ENCODE data around the gene ABI1. TPM values are rescaled to one million over a fixed set of nuclear protein-coding genes. Genes with fewer than 3 reads are reported as not detected.

The ABI1 gene
- total and polyA plus RNA-seq, 4 donors = 25.1 to 70.2 (median 45.3) TPM

DNA sequence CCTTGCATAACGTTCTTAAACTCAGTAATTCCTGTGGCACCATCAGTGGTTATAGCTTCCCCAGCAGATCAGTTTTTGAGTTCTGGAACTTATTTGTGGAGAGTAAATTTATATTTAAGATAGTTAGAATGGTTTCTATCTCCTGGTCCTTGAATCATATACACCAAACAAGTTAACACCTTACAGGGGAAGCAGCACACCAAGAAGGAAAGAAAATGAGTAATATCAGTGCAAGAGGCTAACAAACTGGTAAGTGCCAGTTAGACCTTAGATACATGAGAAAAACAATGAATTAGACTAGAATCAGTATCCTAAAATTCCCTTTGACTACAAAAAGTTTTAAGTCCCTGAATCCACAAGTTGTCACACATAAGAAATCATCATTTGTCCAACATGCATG lies 54.2 kb downstream of the ABI1 start:
- Histone ChIP-seq H3K36me3 (ENCODE audit: control insufficient read depth in 4 of 4, insufficient read depth in 4 of 4, low read length in 4 of 4) (no peaks in the 10 kb centered on the region), H3K4me3 (no peak overlapping the region), H3K27ac (ENCODE audit: low read depth in 1 of 2, low read length in 1 of 2) (no peak overlapping the region), H3K4me1 (ENCODE audit: control insufficient read depth in 5 of 5, insufficient read depth in 5 of 5, low read length in 5 of 5) (peaks cover 0 to 15% (median 0%) of the 10 kb centered on the region in 5 donors), H3K9ac (ENCODE audit: insufficient read depth in 1 of 2, low read length in 2 of 2) (no peak overlapping the region), H3K27me3 (ENCODE audit: control insufficient read depth in 3 of 3, insufficient read depth in 3 of 3, low read length in 2 of 3) (no peaks in the 10 kb centered on the region), H3K9me3 (ENCODE audit: control insufficient read depth in 4 of 4, insufficient read depth in 3 of 4, low read length in 3 of 4) (no peaks in the 10 kb centered on the region)
- TF ChIP-seq, protein P1, sequence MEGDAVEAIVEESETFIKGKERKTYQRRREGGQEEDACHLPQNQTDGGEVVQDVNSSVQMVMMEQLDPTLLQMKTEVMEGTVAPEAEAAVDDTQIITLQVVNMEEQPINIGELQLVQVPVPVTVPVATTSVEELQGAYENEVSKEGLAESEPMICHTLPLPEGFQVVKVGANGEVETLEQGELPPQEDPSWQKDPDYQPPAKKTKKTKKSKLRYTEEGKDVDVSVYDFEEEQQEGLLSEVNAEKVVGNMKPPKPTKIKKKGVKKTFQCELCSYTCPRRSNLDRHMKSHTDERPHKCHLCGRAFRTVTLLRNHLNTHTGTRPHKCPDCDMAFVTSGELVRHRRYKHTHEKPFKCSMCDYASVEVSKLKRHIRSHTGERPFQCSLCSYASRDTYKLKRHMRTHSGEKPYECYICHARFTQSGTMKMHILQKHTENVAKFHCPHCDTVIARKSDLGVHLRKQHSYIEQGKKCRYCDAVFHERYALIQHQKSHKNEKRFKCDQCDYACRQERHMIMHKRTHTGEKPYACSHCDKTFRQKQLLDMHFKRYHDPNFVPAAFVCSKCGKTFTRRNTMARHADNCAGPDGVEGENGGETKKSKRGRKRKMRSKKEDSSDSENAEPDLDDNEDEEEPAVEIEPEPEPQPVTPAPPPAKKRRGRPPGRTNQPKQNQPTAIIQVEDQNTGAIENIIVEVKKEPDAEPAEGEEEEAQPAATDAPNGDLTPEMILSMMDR (IDR thresholded peaks at IDR 0.05; ENCODE audit: control extremely low read depth, extremely low read depth) = no peak
- no peak for DNase-seq
- WGBS, 2 donors = 71 to 72% methylated on average over 1 of the region's 1 CpG
- no peak for ATAC-seq (ENCODE audit: insufficient read depth, low FRiP score)

DNA sequence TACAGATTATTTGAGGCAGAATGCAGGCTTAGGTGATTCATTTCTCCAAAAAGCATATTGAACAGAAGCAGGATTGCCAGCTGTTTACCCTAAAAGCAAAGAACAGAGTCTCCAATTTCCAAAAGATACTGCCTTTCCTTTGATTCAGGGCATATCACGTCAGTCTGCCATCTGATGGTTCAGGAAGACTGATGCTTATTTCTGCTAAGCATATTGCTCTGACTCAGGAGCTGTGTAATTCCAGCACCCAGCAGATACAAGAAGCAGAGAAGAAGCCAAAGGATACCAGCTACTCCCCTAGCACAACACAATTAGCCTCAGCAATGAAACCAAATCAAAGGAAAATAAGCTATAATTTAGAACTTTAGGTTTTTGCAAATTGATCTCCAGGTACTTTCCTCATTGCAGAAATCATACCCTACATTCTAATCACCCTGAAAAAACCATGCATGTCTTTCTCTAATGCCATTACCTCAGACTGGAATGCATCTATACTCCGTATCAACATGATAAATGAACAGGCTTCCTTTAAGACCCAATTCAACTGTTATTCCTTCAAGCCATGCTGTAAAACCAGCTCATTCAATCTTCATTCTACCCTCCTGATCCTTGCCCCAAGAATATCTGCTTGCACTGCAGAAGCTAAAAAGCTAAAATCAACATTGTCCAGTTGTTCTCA lies 55.1 kb downstream of the ABI1 start:
- Histone ChIP-seq H3K4me1 (ENCODE audit: control insufficient read depth in 5 of 5, insufficient read depth in 5 of 5, low read length in 5 of 5) (peaks cover 0 to 15% (median 0%) of the 10 kb centered on the region in 5 donors), H3K27ac (ENCODE audit: low read depth in 1 of 2, low read length in 1 of 2) (no peak overlapping the region), H3K9ac (ENCODE audit: insufficient read depth in 1 of 2, low read length in 2 of 2) (no peak overlapping the region), H3K36me3 (ENCODE audit: control insufficient read depth in 4 of 4, insufficient read depth in 4 of 4, low read length in 4 of 4) (no peaks in the 10 kb centered on the region), H3K9me3 (ENCODE audit: control insufficient read depth in 4 of 4, insufficient read depth in 3 of 4, low read length in 3 of 4) (no peaks in the 10 kb centered on the region), H3K4me3 (no peak overlapping the region), H3K27me3 (ENCODE audit: control insufficient read depth in 3 of 3, insufficient read depth in 3 of 3, low read length in 2 of 3) (no peaks in the 10 kb centered on the region)
- 61 to 72% methylated on average over 2 of the region's 2 CpGs for WGBS, 2 donors
- ATAC-seq (ENCODE audit: insufficient read depth, low FRiP score) (no peak), DNase-seq (no peak)
- TF ChIP-seq, protein P1 (IDR thresholded peaks at IDR 0.05; ENCODE audit: control extremely low read depth, extremely low read depth) = no peak

DNA sequence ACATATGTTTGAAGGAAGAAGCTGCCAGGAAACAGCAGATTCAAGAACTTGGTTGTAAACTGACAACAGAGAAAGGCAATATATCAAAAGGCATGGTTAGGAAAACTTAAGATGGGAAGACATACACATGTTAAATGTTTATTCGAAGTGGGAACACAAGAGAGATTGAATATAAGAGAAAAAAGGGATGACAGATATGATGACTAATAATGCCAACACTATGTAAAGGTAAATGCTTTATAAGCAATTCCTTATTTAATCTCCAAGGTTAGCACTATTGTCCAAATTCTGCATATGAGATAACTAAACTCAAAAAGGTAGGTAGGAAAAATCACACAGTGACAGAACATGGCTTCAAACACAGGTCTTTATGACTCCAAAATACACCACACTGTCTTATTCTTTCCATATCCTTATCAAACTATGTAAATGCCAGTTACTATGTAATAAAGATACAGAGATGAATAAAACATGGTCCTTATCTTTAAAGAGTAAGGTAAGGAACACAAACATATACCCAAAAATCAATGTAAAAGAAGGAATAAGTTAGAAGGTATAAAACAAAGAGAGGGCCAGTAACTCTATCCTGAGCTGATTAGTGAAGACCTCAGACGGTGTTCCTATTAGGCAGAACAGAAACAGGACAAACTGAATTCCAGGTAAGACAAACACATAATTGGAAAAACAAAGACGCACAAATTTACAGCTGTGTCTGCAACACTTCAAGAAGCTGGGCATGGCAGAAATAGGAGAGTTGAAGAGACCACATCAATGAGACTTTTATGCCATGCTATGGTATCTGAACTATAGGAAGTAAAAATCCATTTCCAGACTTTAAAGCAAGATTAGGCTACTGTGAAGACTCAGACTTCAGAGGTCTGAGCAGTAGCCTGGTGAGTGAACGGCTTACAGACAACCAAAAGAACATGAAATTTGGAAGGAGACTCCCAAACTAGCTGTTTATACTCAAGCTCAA lies 56.1 kb downstream of the ABI1 start:
- DNase-seq (no peak), ATAC-seq (ENCODE audit: insufficient read depth, low FRiP score) (no peak)
- TF ChIP-seq, protein P1 (IDR thresholded peaks at IDR 0.05; ENCODE audit: control extremely low read depth, extremely low read depth) = no peak
- Histone ChIP-seq H3K9ac (ENCODE audit: insufficient read depth in 1 of 2, low read length in 2 of 2) (no peak overlapping the region), H3K9me3 (ENCODE audit: control insufficient read depth in 4 of 4, insufficient read depth in 3 of 4, low read length in 3 of 4) (no peaks in the 10 kb centered on the region), H3K4me1 (ENCODE audit: control insufficient read depth in 5 of 5, insufficient read depth in 5 of 5, low read length in 5 of 5) (peaks cover 0 to 15% (median 0%) of the 10 kb centered on the region in 5 donors), H3K4me3 (no peak overlapping the region), H3K36me3 (ENCODE audit: control insufficient read depth in 4 of 4, insufficient read depth in 4 of 4, low read length in 4 of 4) (no peaks in the 10 kb centered on the region), H3K27ac (ENCODE audit: low read depth in 1 of 2, low read length in 1 of 2) (no peak overlapping the region), H3K27me3 (ENCODE audit: control insufficient read depth in 3 of 3, insufficient read depth in 3 of 3, low read length in 2 of 3) (no peaks in the 10 kb centered on the region)
- 42 to 84% methylated on average over 4 of the region's 4 CpGs for WGBS, 2 donors

Data from lung (tissue), 12 donors.